Lower lobe of right lung (tissue), 2 donors: ENCODE results near the gene MUCL1. TPM values are rescaled to one million over a fixed set of nuclear protein-coding genes. Genes with fewer than 3 reads are reported as not detected.

Source experiments
- ATAC-seq, 2 donors: fragments of 200-7000 bp; cut with Tn5 transposase; one replicate each; pipeline ENCODE4 v1.9.1; 2020 to 2022; ENCODE audit warnings: mild to moderate bottlenecking in 2 of 2, moderate library complexity in 2 of 2
- DNase-seq: peaks from one replicate; pipeline ENCODE4 v3.0.0-alpha.2; 2020
- H3K27ac ChIP-seq: fragments of 200-600 bp; one replicate; pipeline ENCODE4 v1.8.0; 2022
- H3K27me3 ChIP-seq: fragments of 200-600 bp; one replicate; pipeline ENCODE4 v1.8.0; 2022; ENCODE audit warnings: low read depth
- H3K36me3 ChIP-seq: fragments of 200-600 bp; one replicate; pipeline ENCODE4 v1.8.0; 2022; ENCODE audit warnings: mild to moderate bottlenecking
- H3K4me1 ChIP-seq: fragments of 200-600 bp; one replicate; pipeline ENCODE4 v1.8.0; 2022
- H3K4me3 ChIP-seq: fragments of 200-600 bp; one replicate; pipeline ENCODE4 v1.8.0; 2022; ENCODE audit warnings: mild to moderate bottlenecking
- H3K9me3 ChIP-seq: fragments of 200-600 bp; one replicate; pipeline ENCODE4 v1.8.0; 2022
- intact Hi-C: fragments of 100-400 bp; cut with DNase I; formaldehyde crosslinking; loops from one replicate; pipeline ENCODE4 v1.11.0; 2022
- long read RNA-seq: library from polyadenylated mRNA; unstranded; transcript quantifications from one replicate; pipeline ENCODE4 v2.0.0, GENCODE V29; 2021
- total RNA-seq: library from RNA; stranded (reverse); fragmentation: NEBNext Ultra II Directional; extraction: Animal tissue kit (Norgen Biotek cat#: 25700); gene quantifications from one replicate; pipeline ENCODE4 v1.2.1, GENCODE V29; 2021
- TF ChIP-seq, protein P1 (sequence below): fragments of 200-600 bp; IDR thresholded peaks from one replicate; pipeline ENCODE4 v1.8.0; 2022; ENCODE audit warnings: antibody characterized with exemption, mild to moderate bottlenecking
- donor health status: DM: no; HTN: yes; CAD: no; lungs with severe emphysema.

The MUCL1 gene
- not detected for total RNA-seq
- long read RNA-seq: 0 reads

DNA sequence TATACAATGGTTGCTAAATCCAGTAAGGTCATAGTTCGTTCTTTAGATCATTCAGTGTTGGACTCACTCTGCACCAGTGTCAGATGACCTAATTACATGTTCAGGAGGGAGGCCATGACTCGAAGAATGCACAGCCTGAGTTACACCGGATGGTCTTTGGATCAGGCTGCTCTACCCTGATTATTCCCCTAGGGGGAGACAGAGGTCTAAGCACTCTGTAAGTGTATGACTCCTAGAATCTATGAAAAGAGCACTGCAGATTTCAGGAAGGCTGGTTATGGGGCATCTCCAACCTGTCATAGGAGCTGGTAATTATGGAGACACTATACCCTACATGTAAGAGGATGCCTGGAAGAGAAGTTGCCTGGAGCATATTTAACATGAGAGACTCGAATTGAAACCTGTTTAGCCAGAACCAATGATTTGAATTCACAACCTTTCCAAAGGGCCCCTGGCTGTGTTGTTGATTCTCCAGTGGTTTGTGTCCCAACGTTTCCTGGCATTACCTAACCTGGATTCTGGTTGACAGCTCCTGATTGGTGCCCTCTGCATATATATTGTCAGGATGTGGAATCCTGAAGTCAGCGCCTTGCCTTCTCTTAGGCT lies at the start of gene MUCL1:
Gene MUCL1, plus strand, starts transcription at position 584 of the 606 bp plus-strand sequence. CDS start 67 bp downstream, outside the sequence.
- H3K9me3 ChIP-seq: no peaks in the 10 kb centered on the region
- H3K27ac ChIP-seq: no peak within 1 kb of the TSS
- ATAC-seq (peak; percentile 91 to 95), DNase-seq (no peak)
- H3K27me3 ChIP-seq: no peaks in the 10 kb centered on the region
- H3K4me1 ChIP-seq: no peaks in the 10 kb centered on the region
- TF ChIP-seq, protein P1, sequence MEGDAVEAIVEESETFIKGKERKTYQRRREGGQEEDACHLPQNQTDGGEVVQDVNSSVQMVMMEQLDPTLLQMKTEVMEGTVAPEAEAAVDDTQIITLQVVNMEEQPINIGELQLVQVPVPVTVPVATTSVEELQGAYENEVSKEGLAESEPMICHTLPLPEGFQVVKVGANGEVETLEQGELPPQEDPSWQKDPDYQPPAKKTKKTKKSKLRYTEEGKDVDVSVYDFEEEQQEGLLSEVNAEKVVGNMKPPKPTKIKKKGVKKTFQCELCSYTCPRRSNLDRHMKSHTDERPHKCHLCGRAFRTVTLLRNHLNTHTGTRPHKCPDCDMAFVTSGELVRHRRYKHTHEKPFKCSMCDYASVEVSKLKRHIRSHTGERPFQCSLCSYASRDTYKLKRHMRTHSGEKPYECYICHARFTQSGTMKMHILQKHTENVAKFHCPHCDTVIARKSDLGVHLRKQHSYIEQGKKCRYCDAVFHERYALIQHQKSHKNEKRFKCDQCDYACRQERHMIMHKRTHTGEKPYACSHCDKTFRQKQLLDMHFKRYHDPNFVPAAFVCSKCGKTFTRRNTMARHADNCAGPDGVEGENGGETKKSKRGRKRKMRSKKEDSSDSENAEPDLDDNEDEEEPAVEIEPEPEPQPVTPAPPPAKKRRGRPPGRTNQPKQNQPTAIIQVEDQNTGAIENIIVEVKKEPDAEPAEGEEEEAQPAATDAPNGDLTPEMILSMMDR: peak; percentile 81
- H3K36me3 ChIP-seq: no peaks in the 10 kb centered on the region
- intact Hi-C loops: no loop called here
- no peak within 1 kb of the TSS for H3K4me3 ChIP-seq

DNA sequence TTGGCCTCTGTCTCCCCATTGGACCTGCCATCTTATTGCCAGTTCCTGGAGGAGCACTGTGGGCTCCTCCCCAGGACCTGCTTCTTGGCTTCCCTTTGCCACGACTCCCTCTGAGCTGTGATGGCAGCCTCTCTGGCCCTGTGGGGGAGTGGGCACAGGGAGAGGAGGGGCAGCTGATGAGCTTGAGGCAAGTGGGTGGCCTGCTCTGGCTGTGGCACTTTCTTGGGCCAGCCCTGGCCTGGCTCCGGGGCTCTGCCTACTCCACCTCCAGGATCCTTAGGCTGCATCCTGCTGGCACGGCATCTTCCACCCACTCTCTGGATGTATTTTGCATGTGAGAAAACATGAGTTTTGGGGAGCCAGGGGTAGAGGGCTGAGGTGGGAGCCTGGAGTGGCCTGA lies 32.6 kb upstream of the MUCL1 start:
- no peak overlapping the region for H3K27ac ChIP-seq
- no peak for DNase-seq
- TF ChIP-seq, protein P1: no peak
- no peak overlapping the region for H3K4me3 ChIP-seq
- intact Hi-C loops: no loop called here
- H3K36me3 ChIP-seq: no peaks in the 10 kb centered on the region
- H3K4me1 ChIP-seq: no peaks in the 10 kb centered on the region
- H3K9me3 ChIP-seq: no peaks in the 10 kb centered on the region
- H3K27me3 ChIP-seq: no peaks in the 10 kb centered on the region
- no peak for ATAC-seq

GRCh38 chr12:54824402-54824801 lies 29.9 kb upstream of the MUCL1 start:
- TF ChIP-seq, protein P1: peak; percentile 15
- H3K9me3 ChIP-seq: no peaks in the 10 kb centered on the region
- H3K4me3 ChIP-seq: no peak overlapping the region
- intact Hi-C loops: no loop called here
- H3K27me3 ChIP-seq: no peaks in the 10 kb centered on the region
- ATAC-seq (no peak), DNase-seq (no peak)
- H3K36me3 ChIP-seq: no peaks in the 10 kb centered on the region
- H3K4me1 ChIP-seq: no peaks in the 10 kb centered on the region
- H3K27ac ChIP-seq: no peak overlapping the region

GRCh38 chr12:54829511-54829910 lies 24.8 kb upstream of the MUCL1 start:
- TF ChIP-seq, protein P1: no peak
- intact Hi-C loops: no loop called here
- no peak for ATAC-seq
- no peak overlapping the region for H3K27ac ChIP-seq
- no peaks in the 10 kb centered on the region for H3K9me3 ChIP-seq
- H3K4me3 ChIP-seq: no peak overlapping the region
- H3K4me1 ChIP-seq: no peaks in the 10 kb centered on the region
- no peak for DNase-seq
- no peaks in the 10 kb centered on the region for H3K36me3 ChIP-seq
- no peaks in the 10 kb centered on the region for H3K27me3 ChIP-seq

GRCh38 chr12:54830199-54830598 lies 24.1 kb upstream of the MUCL1 start:
- intact Hi-C loops: no loop called here

More at GRCh38 chr12:54830199-54830598, 24.1 kb upstream of the MUCL1 start:
- Histone ChIP-seq H3K27me3 (no peaks in the 10 kb centered on the region), H3K9me3 (no peaks in the 10 kb centered on the region), H3K4me1 (no peaks in the 10 kb centered on the region), H3K4me3 (no peak overlapping the region), H3K36me3 (no peaks in the 10 kb centered on the region), H3K27ac (no peak overlapping the region)
- TF ChIP-seq, protein P1: no peak
- ATAC-seq: no peak
- DNase-seq: no peak
